Gastrocnemius medialis (tissue), 4 donors: ENCODE results near the gene TNS3. TPM values are rescaled to one million over a fixed set of nuclear protein-coding genes. Genes with fewer than 3 reads are reported as not detected.

Experiments used
- ATAC-seq, 2 donors: fragments of 150-250 bp; one replicate each; pipeline ENCODE4 v1.9.1; 2016
- DNase-seq, 2 donors: peaks; one replicate each; pipeline ENCODE4 v3.0.0-alpha.2; 2019
- H3K27ac ChIP-seq, 4 donors: fragments of 200-600 bp; sonication (generic); 1 replicate in 1 of 4; 2 replicates in 3 of 4; pipeline ENCODE4 v1.5.1; 2016 to 2018; ENCODE audit warnings: mild to moderate bottlenecking in 2 of 4, moderate library complexity in 1 of 4
- H3K27me3 ChIP-seq, 3 donors: fragments of 200-600 bp; sonication (generic) in 2 of 3; 1 replicate in 1 of 3; 2 replicates in 2 of 3; pipeline versions ENCODE4 v1.5.1 to v1.6.0; 2016 to 2019; ENCODE audit warnings: mild to moderate bottlenecking in 1 of 3, moderate library complexity in 1 of 3
- H3K36me3 ChIP-seq, 2 donors: fragments of 200-600 bp; sonication (generic) in 1 of 2; one replicate each; pipeline ENCODE4 v1.5.1; 2017 to 2018
- H3K4me1 ChIP-seq, 2 donors: fragments of 200-600 bp; sonication (generic) in 1 of 2; one replicate each; pipeline ENCODE4 v1.5.1; 2016 to 2017; ENCODE audit warnings: mild to moderate bottlenecking in 2 of 2
- H3K4me3 ChIP-seq, 4 donors: fragments of 200-600 bp; sonication (generic) in 3 of 4; 1 replicate in 1 of 4; 2 replicates in 3 of 4; pipeline ENCODE4 v1.5.1; 2016 to 2019; ENCODE audit warnings: mild to moderate bottlenecking in 2 of 4
- H3K9me3 ChIP-seq, 3 donors: fragments of 200-600 bp; sonication (generic) in 2 of 3; 1 replicate in 1 of 3; 2 replicates in 2 of 3; pipeline ENCODE4 v1.5.1; 2016 to 2019
- CTCF ChIP-seq, 5 experiments: fragments of 450-650 bp in 3 of 5; fragments of 200-600 bp in 2 of 5; sonication (generic) in 2 of 5; IDR thresholded peaks in 4 of 5; conservative IDR thresholded peaks in 1 of 5; 1 replicate in 4 of 5; 2 replicates in 1 of 5; pipeline ENCODE4 v1.5.1; 2016 to 2019; ENCODE audit warnings: antibody characterized with exemption in 5 of 5, mild to moderate bottlenecking in 3 of 5, moderate library complexity in 3 of 5
- POLR2A ChIP-seq, 2 donors: fragments of 450-650 bp; IDR thresholded peaks; one replicate each; pipeline ENCODE4 v1.6.1; 2017; ENCODE audit warnings: antibody characterized with exemption in 2 of 2, mild to moderate bottlenecking in 2 of 2, moderate library complexity in 2 of 2
- in situ Hi-C, 4 donors: fragments of 200-750 bp; cut with MboI; loops; one replicate each; pipeline versions ENCODE4 v1.15.0 to v1.8.0; 2017; ENCODE audit warnings: low sequenced_read_pairs in 4 of 4
- intact Hi-C: fragments of 100-400 bp; cut with DNase I; formaldehyde crosslinking; loops from one replicate; pipeline ENCODE4 v1.15.1; 2023; ENCODE audit warnings: low total_unique reads
- total RNA-seq, 4 donors: library from RNA; depleted of rRNA; stranded (reverse); fragments of >200 nt; gene quantifications; one replicate each; pipeline versions ENCODE4 v1.1.0 to v1.2.3, GENCODE V29; 2016

TNS3 gene
- total RNA-seq, 4 donors from 2014 or later: 39.4 to 64.3 (median 50.5) TPM

GRCh38 chr7:47233996-47234395 is 347.9 kb downstream of the TNS3 start:
- in situ Hi-C loops (loop anchor here in 1 of 4 donors (10.0 kb wide), 1 partner anchor 49 kb away; no protein-coding TSS in a partner anchor), intact Hi-C loops (no loop called here)
- H3K27ac ChIP-seq: no peak overlapping the region
- ATAC-seq (no peak), DNase-seq (no peak)
- no peak for TF ChIP-seq POLR2A (IDR thresholded peaks at IDR 0.05)
- no peak for TF ChIP-seq CTCF (IDR thresholded peaks at IDR 0.05 in 4 of 5, conservative IDR thresholded peaks at IDR 0.05 in 1 of 5)
- H3K27me3 ChIP-seq: no peaks in the 10 kb centered on the region
- no peaks in the 10 kb centered on the region for H3K9me3 ChIP-seq
- no peak overlapping the region for H3K4me3 ChIP-seq
- no peaks in the 10 kb centered on the region for H3K36me3 ChIP-seq
- H3K4me1 ChIP-seq: peaks cover 0 to 20% of the 10 kb centered on the region in 2 donors

- Histone ChIP-seq H3K27ac (no peak overlapping the region), H3K27me3 (no peaks in the 10 kb centered on the region), H3K4me1 (peaks cover 0 to 21% of the 10 kb centered on the region in 2 donors), H3K4me3 (no peak overlapping the region), H3K9me3 (no peaks in the 10 kb centered on the region), H3K36me3 (no peaks in the 10 kb centered on the region)
- no peak for DNase-seq
- no peak for ATAC-seq
- intact Hi-C loops: no loop called here
- TF ChIP-seq CTCF (IDR thresholded peaks at IDR 0.05 in 4 of 5, conservative IDR thresholded peaks at IDR 0.05 in 1 of 5) (peak in 1 of 5 experiments; percentile 26), POLR2A (IDR thresholded peaks at IDR 0.05) (no peak)
- in situ Hi-C loops: loop anchor here in 1 of 4 donors (10.0 kb wide), 1 partner anchor 48 kb away; no protein-coding TSS in a partner anchor
Observed at GRCh38 chr7:47232751-47233412, 349.0 kb downstream of the TNS3 start.

GRCh38 chr7:47231627-47232026 is 350.3 kb downstream of the TNS3 start:
- Histone ChIP-seq H3K27ac (no peak overlapping the region), H3K36me3 (no peaks in the 10 kb centered on the region), H3K27me3 (no peaks in the 10 kb centered on the region), H3K4me3 (no peak overlapping the region), H3K4me1 (peaks cover 0 to 20% of the 10 kb centered on the region in 2 donors), H3K9me3 (no peaks in the 10 kb centered on the region)
- in situ Hi-C loops (loop anchor here in 1 of 4 donors (10.0 kb wide), 1 partner anchor 47 kb away; no protein-coding TSS in a partner anchor), intact Hi-C loops (no loop called here)
- TF ChIP-seq CTCF (IDR thresholded peaks at IDR 0.05 in 4 of 5, conservative IDR thresholded peaks at IDR 0.05 in 1 of 5) (no peak), POLR2A (IDR thresholded peaks at IDR 0.05) (no peak)
- DNase-seq (no peak), ATAC-seq (no peak)

GRCh38 chr7:47231032-47231431 is 350.9 kb downstream of the TNS3 start:
- Histone ChIP-seq H3K4me3 (no peak overlapping the region), H3K36me3 (no peaks in the 10 kb centered on the region), H3K27ac (no peak overlapping the region), H3K27me3 (no peaks in the 10 kb centered on the region), H3K4me1 (peaks cover 0 to 14% of the 10 kb centered on the region in 2 donors), H3K9me3 (no peaks in the 10 kb centered on the region)
- TF ChIP-seq CTCF (IDR thresholded peaks at IDR 0.05 in 4 of 5, conservative IDR thresholded peaks at IDR 0.05 in 1 of 5): no peak
- no peak for TF ChIP-seq POLR2A (IDR thresholded peaks at IDR 0.05)
- DNase-seq (no peak), ATAC-seq (no peak)
- in situ Hi-C loops: loop anchor here in 1 of 4 donors (10.0 kb wide), 1 partner anchor 46 kb away; no protein-coding TSS in a partner anchor
- intact Hi-C loops: no loop called here
